Measurements from ENCODE around the gene COL5A1.

DNA sequence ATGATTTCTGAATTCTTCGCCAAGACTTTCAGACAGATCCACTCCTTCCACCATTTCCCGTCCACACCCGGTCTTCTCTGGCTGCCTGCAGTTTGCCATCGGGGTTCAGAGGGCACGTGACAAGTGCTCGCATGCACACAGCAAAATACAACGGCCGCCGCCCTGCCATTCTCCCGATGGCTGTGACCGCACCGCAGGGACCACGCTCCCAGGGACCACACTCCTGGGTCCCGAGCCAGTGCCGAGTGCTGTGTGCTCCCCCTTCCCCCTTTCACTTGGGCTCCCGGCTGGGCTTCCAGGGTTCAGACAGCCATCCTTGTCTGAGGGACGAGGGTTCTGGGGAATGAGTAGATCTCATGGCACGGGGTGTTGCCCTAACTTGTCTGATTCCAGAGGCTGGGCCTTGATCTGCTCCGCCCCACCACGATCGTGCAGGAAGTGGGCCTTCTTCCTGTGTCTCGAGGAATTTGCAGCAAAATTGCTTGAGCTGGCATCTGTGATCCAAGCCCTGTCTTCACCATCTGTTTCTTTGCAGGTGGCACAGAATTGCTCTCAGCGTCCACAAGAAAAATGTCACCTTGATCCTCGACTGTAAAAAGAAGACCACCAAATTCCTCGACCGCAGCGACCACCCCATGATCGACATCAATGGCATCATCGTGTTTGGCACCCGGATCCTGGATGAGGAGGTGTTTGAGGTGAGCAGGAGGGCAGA, 59.2 kb downstream of the COL5A1 start:
- TF ChIP-seq ISL1 (CRISPR knock-in tag; IDR thresholded peaks at IDR 0.05) (no peak), SNAI2 (CRISPR knock-in tag; IDR thresholded peaks at IDR 0.05) (no peak), ARNTL (CRISPR knock-in tag; IDR thresholded peaks at IDR 0.05; ENCODE audit: borderline replicate concordance, low read depth) (no peak), ESRRG (CRISPR knock-in tag; IDR thresholded peaks at IDR 0.05) (no peak), RARB (CRISPR knock-in tag; IDR thresholded peaks at IDR 0.05) (no peak), PPARA (CRISPR knock-in tag; IDR thresholded peaks at IDR 0.05; ENCODE audit: borderline replicate concordance) (no peak), ZFP3 (CRISPR knock-in tag; IDR thresholded peaks at IDR 0.05) (no peak), TCF4 (CRISPR knock-in tag; IDR thresholded peaks at IDR 0.05; ENCODE audit: borderline replicate concordance) (no peak), OSR1 (CRISPR knock-in tag; IDR thresholded peaks at IDR 0.05) (no peak), ZNF565 (CRISPR knock-in tag; conservative IDR thresholded peaks at IDR 0.05; ENCODE audit: low read depth) (no peak)
- TF ChIP-seq, protein P1, sequence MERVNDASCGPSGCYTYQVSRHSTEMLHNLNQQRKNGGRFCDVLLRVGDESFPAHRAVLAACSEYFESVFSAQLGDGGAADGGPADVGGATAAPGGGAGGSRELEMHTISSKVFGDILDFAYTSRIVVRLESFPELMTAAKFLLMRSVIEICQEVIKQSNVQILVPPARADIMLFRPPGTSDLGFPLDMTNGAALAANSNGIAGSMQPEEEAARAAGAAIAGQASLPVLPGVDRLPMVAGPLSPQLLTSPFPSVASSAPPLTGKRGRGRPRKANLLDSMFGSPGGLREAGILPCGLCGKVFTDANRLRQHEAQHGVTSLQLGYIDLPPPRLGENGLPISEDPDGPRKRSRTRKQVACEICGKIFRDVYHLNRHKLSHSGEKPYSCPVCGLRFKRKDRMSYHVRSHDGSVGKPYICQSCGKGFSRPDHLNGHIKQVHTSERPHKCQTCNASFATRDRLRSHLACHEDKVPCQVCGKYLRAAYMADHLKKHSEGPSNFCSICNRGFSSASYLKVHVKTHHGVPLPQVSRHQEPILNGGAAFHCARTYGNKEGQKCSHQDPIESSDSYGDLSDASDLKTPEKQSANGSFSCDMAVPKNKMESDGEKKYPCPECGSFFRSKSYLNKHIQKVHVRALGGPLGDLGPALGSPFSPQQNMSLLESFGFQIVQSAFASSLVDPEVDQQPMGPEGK (CRISPR knock-in tag; IDR thresholded peaks at IDR 0.05; ENCODE audit: borderline replicate concordance): no peak

All from SK-N-SH treated with all-trans-retinoic acid at 6 μM for 48 hours (cell line).